Pancreas (tissue), 10 donors: Measurements from ENCODE around the gene PANK2. TPM values are rescaled to one million over a fixed set of nuclear protein-coding genes. Genes with fewer than 3 reads are reported as not detected.

Experiments
- ATAC-seq, 4 donors: fragments of 200-7000 bp; cut with Tn5 transposase; one replicate each; pipeline versions ENCODE4 v1.8.0 to v1.9.1; 2020; ENCODE audit warnings: mild to moderate bottlenecking in 4 of 4, moderate library complexity in 4 of 4
- DNase-seq, 6 donors: peaks; one replicate each; pipeline ENCODE4 v3.0.0-alpha.2; 2020
- FAIRE-seq: peaks from 2 replicates; lab custom pipeline; 2012; peaks lifted over from hg19 to GRCh38; lab: Jason Lieb, UNC
- H3K27ac ChIP-seq, 4 donors: fragments of 200-600 bp; sonication (generic); 1 replicate in 3 of 4; 2 replicates in 1 of 4; pipeline versions ENCODE4 v1.5.0 to v1.8.0; 2020
- H3K27me3 ChIP-seq, 4 donors: fragments of 200-600 bp; one replicate each; pipeline ENCODE4 v1.8.0; 2021
- H3K36me3 ChIP-seq, 3 donors: fragments of 200-600 bp; sonication (generic) in 1 of 3; one replicate each; pipeline versions ENCODE4 v1.5.0 to v1.8.0; 2020 to 2021
- H3K4me1 ChIP-seq, 3 donors: fragments of 200-600 bp; one replicate each; pipeline ENCODE4 v1.8.0; 2021
- H3K4me3 ChIP-seq, 4 donors: fragments of 200-600 bp; sonication (generic) in 2 of 4; one replicate each; pipeline versions ENCODE4 v1.5.0 to v1.8.0; 2020 to 2021
- H3K9me3 ChIP-seq, 4 donors: fragments of 200-600 bp; one replicate each; pipeline ENCODE4 v1.8.0; 2021
- WGBS, 2 donors: extraction: QIAGEN DNeasy Blood & Tissue Kit; methylation state at CpG; one replicate each; pipeline ENCODE4 v1.1.7; 2013; 5-methylcytosine and 5-hydroxymethylcytosine counted together
- intact Hi-C, 3 donors: fragments of 100-400 bp; cut with DNase I; formaldehyde crosslinking; loops; one replicate each; pipeline versions ENCODE4 v1.11.1 to v1.14.2; 2022
- microRNA-seq, 2 donors: library from miRNA; unstranded; fragments of <30 nt; microRNA quantifications; one replicate each; pipeline versions ENCODE4 to v1.1.0, GENCODE V29; 2019 to 2020
- polyA plus RNA-seq, 2 donors: library from polyadenylated mRNA; stranded (reverse); fragments of 200-250 nt; gene quantifications; one replicate each; pipeline ENCODE4 v1.2.3, GENCODE V29; 2013
- total RNA-seq, 6 donors: library from RNA; stranded (reverse); fragmentation: NEBNext Ultra II Directional in 4 of 6; extraction: Animal tissue kit (Norgen Biotek cat#: 25700) in 4 of 6; gene quantifications; one replicate each; pipeline versions ENCODE4 v1.2.1 to v1.2.4, GENCODE V29; 2021 to 2023
- TF ChIP-seq, protein P1 (sequence below), 4 donors: fragments of 200-600 bp; sonication (generic) in 3 of 4; IDR thresholded peaks; one replicate each; pipeline versions ENCODE4 v1.5.0 to v1.8.0; 2021; ENCODE audit warnings: antibody characterized with exemption in 4 of 4
- donor health status: healthy with polysubstance abuse.
- donor health status: DM: no; HTN: no; CAD: no; lungs with moderate emphysema.
- donor health status: DM: no; HTN: no; CAD: no.
- donor health status: control.
- donor health status: control.
- donor health status: Bipolar disorder and iron deficiency.
- donor health status: DM: yes; HTN: yes; CAD: no.
- donor health status: DM: no; HTN: no; CAD: no.
- donor health status: DM: no; HTN: no; CAD: no.
- donor health status: DM: yes; HTN: yes; CAD: no.

PANK2 gene
- total and polyA plus RNA-seq, 8 donors: 10.1 to 23.4 (median 13.3) TPM

GRCh38 chr20:3973705-3974104 lies 84.5 kb downstream of the PANK2 start:
- ATAC-seq (no peak), FAIRE-seq (no peak), DNase-seq (no peak)
- intact Hi-C loops: no loop called here
- Histone ChIP-seq H3K36me3 (no peaks in the 10 kb centered on the region), H3K27ac (no peak overlapping the region), H3K27me3 (no peaks in the 10 kb centered on the region), H3K4me3 (no peak overlapping the region), H3K9me3 (no peaks in the 10 kb centered on the region), H3K4me1 (peaks cover 0 to 10% (median 0%) of the 10 kb centered on the region in 3 donors)
- TF ChIP-seq, protein P1, sequence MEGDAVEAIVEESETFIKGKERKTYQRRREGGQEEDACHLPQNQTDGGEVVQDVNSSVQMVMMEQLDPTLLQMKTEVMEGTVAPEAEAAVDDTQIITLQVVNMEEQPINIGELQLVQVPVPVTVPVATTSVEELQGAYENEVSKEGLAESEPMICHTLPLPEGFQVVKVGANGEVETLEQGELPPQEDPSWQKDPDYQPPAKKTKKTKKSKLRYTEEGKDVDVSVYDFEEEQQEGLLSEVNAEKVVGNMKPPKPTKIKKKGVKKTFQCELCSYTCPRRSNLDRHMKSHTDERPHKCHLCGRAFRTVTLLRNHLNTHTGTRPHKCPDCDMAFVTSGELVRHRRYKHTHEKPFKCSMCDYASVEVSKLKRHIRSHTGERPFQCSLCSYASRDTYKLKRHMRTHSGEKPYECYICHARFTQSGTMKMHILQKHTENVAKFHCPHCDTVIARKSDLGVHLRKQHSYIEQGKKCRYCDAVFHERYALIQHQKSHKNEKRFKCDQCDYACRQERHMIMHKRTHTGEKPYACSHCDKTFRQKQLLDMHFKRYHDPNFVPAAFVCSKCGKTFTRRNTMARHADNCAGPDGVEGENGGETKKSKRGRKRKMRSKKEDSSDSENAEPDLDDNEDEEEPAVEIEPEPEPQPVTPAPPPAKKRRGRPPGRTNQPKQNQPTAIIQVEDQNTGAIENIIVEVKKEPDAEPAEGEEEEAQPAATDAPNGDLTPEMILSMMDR (IDR thresholded peaks at IDR 0.05): no peak
- 31 to 43% methylated on average over 2 of the region's 2 CpGs for WGBS, 2 donors

DNA sequence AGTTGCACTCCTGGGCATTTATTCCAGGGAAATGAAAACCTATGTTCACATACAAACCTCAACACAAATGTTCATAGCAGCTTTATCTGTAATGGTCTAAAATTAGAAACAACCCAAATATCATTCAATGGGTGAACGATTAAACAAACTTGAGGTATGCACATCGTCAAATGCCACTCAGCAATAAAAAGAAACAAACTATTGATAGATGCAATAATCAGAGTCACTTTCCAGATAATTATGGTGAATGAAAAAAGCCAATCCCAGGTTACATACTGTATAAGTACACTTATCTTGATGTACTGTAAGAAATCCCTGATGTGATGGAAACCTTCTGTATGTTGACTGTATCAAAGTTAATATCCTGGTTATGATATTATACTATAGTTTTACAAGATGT lies 87.3 kb downstream of the PANK2 start:
- WGBS, 2 donors: 11 to 13% methylated on average over 2 of the region's 2 CpGs
- H3K9me3 ChIP-seq: no peaks in the 10 kb centered on the region
- FAIRE-seq (no peak), ATAC-seq (no peak), DNase-seq (no peak)
- no peaks in the 10 kb centered on the region for H3K27me3 ChIP-seq
- TF ChIP-seq, protein P1 (IDR thresholded peaks at IDR 0.05): no peak
- no peak overlapping the region for H3K4me3 ChIP-seq
- peaks cover 0 to 13% (median 0%) of the 10 kb centered on the region in 3 donors for H3K4me1 ChIP-seq
- no peaks in the 10 kb centered on the region for H3K36me3 ChIP-seq
- no peak overlapping the region for H3K27ac ChIP-seq
- intact Hi-C loops: no loop called here

Small RNA genes lying within 50 kb of the gene (microRNA-seq; reads per million reads assigned to microRNA genes)
- gene MIR103A2 (0 reads per million in 2 donors), gene MIR103B2 (0 reads per million in 2 donors)

Other genes starting within 250 kb of the PANK2 start
- not detected for gene GFRA4, start 226.0 kb upstream of the PANK2 start, total RNA-seq
- gene GFRA4, start 226.0 kb upstream of the PANK2 start, polyA plus RNA-seq: not detected
- 1 to 10 TPM in 3 of 6 donors, under 1 TPM in 3; 0.67 to 5.7 (median 1.8) TPM for gene ADAM33, start 207.4 kb upstream of the PANK2 start, total RNA-seq
- 10 to 100 TPM; 17.3 to 20.9 TPM for gene ADAM33, start 207.4 kb upstream of the PANK2 start, polyA plus RNA-seq
- 1 to 10 TPM in 3 of 6 donors, under 1 TPM in 3; 0.09 to 3.7 (median 1.6) TPM for gene SIGLEC1, start 176.8 kb upstream of the PANK2 start, total RNA-seq
- 1 to 10 TPM; 1.0 to 2.5 TPM for gene SIGLEC1, start 176.8 kb upstream of the PANK2 start, polyA plus RNA-seq
- 1 to 10 TPM in 5 of 6 donors, under 1 TPM in 1; 0.55 to 3.1 (median 1.3) TPM for gene HSPA12B, start 156.7 kb upstream of the PANK2 start, total RNA-seq
- 1 to 10 TPM; 4.0 to 6.0 TPM for gene HSPA12B, start 156.7 kb upstream of the PANK2 start, polyA plus RNA-seq
- gene ADISSP, start 121.6 kb upstream of the PANK2 start, total RNA-seq: 10 to 100 TPM in 3 of 6 donors, 1 to 10 TPM in 3; 5.0 to 13.0 (median 10.0) TPM
- 10 to 100 TPM; 14.2 to 16.0 TPM for gene ADISSP, start 121.6 kb upstream of the PANK2 start, polyA plus RNA-seq
- gene SPEF1, start 107.9 kb upstream of the PANK2 start, total RNA-seq: under 1 TPM; 0.20 to 0.55 (median 0.40) TPM
- gene SPEF1, start 107.9 kb upstream of the PANK2 start, polyA plus RNA-seq: 1 to 10 TPM; 1.7 TPM
- gene CENPB, start 102.6 kb upstream of the PANK2 start, total RNA-seq: 10 to 100 TPM; 30.2 to 46.5 (median 39.3) TPM
- gene CENPB, start 102.6 kb upstream of the PANK2 start, polyA plus RNA-seq: 10 to 100 TPM; 34.0 to 44.2 TPM
- 10 to 100 TPM in 2 of 6 donors, 1 to 10 TPM in 4; 3.7 to 13.5 (median 5.0) TPM for gene CDC25B, start 93.1 kb upstream of the PANK2 start, total RNA-seq
- 10 to 100 TPM; 24.4 to 28.8 TPM for gene CDC25B, start 93.1 kb upstream of the PANK2 start, polyA plus RNA-seq
- gene AP5S1, start 68.8 kb upstream of the PANK2 start, total RNA-seq: 1 to 10 TPM; 4.7 to 7.9 (median 6.8) TPM
- gene AP5S1, start 68.8 kb upstream of the PANK2 start, polyA plus RNA-seq: 1 to 10 TPM; 5.4 to 7.3 TPM
- 10 to 100 TPM; 17.2 to 25.1 (median 21.6) TPM for gene MAVS, start 42.6 kb upstream of the PANK2 start, total RNA-seq
- 10 to 100 TPM in 1 of 2 donors, 1 to 10 TPM in 1; 9.5 to 20.5 TPM for gene MAVS, start 42.6 kb upstream of the PANK2 start, polyA plus RNA-seq
- gene RNF24, start 126.2 kb downstream of the PANK2 start, total RNA-seq: 10 to 100 TPM in 2 of 6 donors, 1 to 10 TPM in 4; 2.7 to 13.6 (median 5.7) TPM
- 1 to 10 TPM; 1.6 to 2.4 TPM for gene RNF24, start 126.2 kb downstream of the PANK2 start, polyA plus RNA-seq